NB4 (cell line): ENCODE data around the gene CHST15.

Experiments used
- DNase-seq: peaks from one replicate; pipeline ENCODE4 v3.0.0; 2010; ENCODE audit warnings: low read depth
- H3K4me3 ChIP-seq: one replicate; pipeline ENCODE4 v1.5.1; 2011; ENCODE audit warnings: mild to moderate bottlenecking, low read depth, low read length, moderate library complexity
- MYC ChIP-seq: IDR thresholded peaks from 2 replicates; pipeline ENCODE4 v1.6.1; 2011; ENCODE audit warnings: low read depth, low read length
- POLR2A ChIP-seq: IDR thresholded peaks from 2 replicates; pipeline ENCODE4 v1.6.1; 2011; ENCODE audit warnings: mild to moderate bottlenecking; ENCODE audit not compliant: insufficient read length; ENCODE audit errors: extremely low read depth
- TF ChIP-seq, protein P1 (sequence below): IDR thresholded peaks from one replicate; pipeline ENCODE4 v1.5.1; 2012; ENCODE audit warnings: low read depth, low read length
- TF ChIP-seq, protein P2 (sequence below): IDR thresholded peaks from 2 replicates; pipeline ENCODE4 v1.6.1; 2011; ENCODE audit warnings: low read depth, low read length

CHST15 gene

DNA sequence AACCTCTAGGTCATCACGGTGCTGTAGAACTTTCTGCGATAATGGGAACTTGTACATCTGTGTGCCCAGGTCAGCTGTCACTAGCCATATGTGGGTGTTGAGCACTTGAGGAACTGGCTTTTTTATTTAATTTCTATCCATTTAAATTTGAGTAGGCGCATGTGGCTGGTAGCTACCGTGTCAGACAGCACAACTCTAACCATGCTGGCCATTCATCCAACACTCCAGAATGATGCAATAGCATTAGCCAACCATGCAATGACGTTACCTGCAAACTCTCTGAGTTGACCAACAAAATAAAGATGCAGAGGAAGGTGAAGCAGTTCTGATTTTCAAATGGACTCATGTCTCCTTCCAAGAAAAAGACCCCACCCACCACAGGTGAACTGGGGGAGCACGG lies 24.4 kb upstream of the CHST15 start:
- DNase-seq: no peak
- no peak overlapping the region for H3K4me3 ChIP-seq
- TF ChIP-seq MYC (no peak), POLR2A (no peak)
- TF ChIP-seq, protein P1, sequence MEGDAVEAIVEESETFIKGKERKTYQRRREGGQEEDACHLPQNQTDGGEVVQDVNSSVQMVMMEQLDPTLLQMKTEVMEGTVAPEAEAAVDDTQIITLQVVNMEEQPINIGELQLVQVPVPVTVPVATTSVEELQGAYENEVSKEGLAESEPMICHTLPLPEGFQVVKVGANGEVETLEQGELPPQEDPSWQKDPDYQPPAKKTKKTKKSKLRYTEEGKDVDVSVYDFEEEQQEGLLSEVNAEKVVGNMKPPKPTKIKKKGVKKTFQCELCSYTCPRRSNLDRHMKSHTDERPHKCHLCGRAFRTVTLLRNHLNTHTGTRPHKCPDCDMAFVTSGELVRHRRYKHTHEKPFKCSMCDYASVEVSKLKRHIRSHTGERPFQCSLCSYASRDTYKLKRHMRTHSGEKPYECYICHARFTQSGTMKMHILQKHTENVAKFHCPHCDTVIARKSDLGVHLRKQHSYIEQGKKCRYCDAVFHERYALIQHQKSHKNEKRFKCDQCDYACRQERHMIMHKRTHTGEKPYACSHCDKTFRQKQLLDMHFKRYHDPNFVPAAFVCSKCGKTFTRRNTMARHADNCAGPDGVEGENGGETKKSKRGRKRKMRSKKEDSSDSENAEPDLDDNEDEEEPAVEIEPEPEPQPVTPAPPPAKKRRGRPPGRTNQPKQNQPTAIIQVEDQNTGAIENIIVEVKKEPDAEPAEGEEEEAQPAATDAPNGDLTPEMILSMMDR: no peak
- TF ChIP-seq, protein P2, sequence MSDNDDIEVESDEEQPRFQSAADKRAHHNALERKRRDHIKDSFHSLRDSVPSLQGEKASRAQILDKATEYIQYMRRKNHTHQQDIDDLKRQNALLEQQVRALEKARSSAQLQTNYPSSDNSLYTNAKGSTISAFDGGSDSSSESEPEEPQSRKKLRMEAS: no peak

DNA sequence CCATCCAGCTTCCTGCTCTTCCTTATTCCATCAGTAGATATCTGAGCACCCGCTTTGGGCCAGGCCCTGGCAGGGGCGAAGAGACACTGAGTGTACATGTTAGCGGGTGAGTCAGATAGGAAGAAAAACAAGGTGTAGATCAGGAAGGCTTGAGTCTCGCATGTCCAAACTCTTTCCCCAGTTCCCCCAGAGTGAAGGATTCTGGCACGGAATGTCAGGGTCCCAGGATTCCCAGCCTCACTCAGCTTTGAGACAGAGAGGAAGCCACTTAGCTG lies 24.1 kb upstream of the CHST15 start:
- no peak overlapping the region for H3K4me3 ChIP-seq
- TF ChIP-seq MYC: no peak
- no peak for TF ChIP-seq POLR2A
- TF ChIP-seq, protein P2: no peak
- TF ChIP-seq, protein P1: no peak
- DNase-seq: no peak

DNA sequence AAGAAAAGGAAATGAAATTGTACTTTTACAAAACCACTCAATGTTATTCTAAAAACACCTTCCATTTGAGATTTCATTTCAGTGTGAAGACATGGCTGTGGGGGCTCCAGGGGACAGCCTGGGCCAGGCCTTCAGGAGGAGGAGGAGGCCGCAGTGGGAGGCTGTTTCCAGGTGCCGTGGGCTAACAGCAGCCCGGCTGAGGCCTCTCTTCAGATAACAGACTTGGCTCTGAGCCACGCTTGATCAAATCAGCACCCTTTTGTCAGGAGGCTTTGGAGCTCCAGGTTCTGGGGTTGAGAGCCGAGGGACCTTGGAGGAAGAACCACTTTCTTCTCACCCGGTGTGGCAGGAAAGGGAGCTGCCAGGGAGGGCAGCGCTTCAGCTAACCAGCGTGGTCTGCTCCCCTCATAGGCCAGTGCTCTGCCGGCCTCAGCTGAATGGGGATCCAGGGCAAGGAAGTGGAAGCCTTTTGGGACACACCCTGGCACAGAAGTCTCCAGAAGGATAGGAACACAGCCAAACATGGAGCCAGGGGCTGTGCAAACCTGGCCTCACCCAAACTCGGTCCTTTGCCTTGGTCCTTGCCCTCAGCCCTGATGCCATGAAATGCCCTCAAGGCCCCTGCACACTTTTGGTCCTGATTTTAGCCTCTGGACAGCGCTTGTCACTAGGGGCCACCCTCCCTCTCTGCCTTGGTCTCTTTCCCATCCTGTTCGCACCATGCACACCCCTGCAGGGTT lies 23.5 kb upstream of the CHST15 start:
- DNase-seq: no peak
- no peak overlapping the region for H3K4me3 ChIP-seq
- no peak for TF ChIP-seq POLR2A
- TF ChIP-seq MYC: no peak
- TF ChIP-seq, protein P2: no peak
- TF ChIP-seq, protein P1: no peak

DNA sequence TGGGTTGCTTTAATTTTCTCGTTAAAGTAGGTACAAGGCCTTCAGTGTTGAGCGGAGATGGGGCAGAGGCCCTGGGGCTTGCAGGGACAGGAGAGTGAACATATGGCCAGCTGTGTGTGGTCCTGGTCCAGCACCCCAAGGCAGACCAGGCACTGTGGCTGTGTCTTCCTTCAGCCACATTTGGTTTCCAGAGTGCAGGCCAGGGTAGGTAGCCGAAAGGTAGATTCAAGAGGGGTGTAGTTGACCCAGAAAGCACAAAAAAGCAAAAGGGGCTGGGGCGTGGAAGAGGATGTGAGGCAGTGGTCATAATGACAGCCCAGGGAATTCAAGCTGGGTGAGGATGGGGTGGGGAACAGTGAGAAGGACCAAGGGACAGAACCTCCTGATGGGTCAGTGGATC lies 21.3 kb upstream of the CHST15 start:
- H3K4me3 ChIP-seq: no peak overlapping the region
- no peak for DNase-seq
- TF ChIP-seq, protein P2: no peak
- TF ChIP-seq MYC (no peak), POLR2A (no peak)
- TF ChIP-seq, protein P1: no peak

DNA sequence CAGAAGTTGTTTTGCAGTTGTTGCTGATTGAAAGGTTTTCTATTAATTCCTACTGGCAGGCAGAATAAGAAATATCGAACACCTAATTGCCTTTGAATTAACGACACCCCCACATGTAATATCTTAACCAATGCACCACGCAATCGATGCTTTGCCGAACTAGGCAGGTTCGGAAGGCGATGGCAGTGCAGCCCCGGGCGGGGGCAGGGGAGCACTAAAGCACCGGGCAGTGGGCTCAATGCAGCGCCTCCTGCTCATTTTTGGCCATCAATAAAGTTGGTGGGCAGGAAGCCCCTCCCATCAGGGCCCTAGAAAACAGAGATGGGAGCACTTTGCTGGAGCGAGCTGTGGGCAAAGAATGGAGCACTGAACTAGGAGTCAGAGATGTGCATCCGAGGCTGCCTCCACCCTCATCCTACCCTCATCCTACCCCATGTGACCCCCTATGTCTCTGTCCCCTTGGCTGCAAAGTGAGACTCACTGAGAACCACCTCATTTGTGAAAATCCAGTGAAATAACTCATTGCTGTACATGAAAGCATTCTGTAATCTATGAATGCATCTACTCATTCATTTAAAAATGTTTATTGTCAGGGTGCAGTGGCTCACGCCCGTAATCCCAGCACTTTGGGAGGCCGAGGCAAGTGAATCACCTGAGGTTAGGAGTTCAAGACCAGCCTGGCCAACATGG lies 19.6 kb upstream of the CHST15 start:
- TF ChIP-seq, protein P1: no peak
- TF ChIP-seq MYC (no peak), POLR2A (no peak)
- TF ChIP-seq, protein P2: no peak
- H3K4me3 ChIP-seq: no peak overlapping the region
- no peak for DNase-seq
